Measurements from ENCODE around the gene CDK5. TPM values are rescaled to one million over a fixed set of nuclear protein-coding genes. Genes with fewer than 3 reads are reported as not detected.

Gene CDK5
- total RNA-seq: 3.7 TPM

DNA sequence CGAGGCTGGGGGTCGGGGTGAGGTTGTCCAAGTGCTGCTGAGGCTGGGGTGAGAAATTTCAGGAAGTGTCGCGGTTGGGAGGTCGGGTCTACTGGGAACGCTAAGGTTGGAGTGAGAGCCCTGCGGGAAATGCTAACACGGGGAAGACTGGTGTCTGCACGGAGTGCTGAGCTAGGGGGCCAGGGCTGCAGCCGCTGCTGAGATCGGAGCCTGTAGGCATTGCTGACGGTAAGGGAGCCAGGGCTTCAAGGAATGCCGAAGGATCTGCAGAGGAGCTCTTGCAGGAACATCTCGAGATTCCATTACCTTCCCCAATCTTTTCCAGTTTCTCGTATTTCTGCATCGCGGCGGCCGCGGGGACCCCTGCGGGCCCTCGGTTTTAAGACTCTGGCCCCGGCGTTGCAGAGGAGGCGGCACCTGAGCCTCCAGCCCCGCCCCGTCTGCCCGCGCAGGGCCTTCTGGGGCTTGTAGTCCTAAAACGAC lies at the start of gene CDK5:
Gene CDK5 (minus strand): TSS at position 392 of the 483 bp plus-strand sequence. CDS start 49 bp downstream, at position 343.
- Histone ChIP-seq H3K9me3 (ENCODE audit: low read depth, low read length) (no peaks in the 10 kb centered on the region), H3K27me3 (ENCODE audit: insufficient read depth, low read length) (no peaks in the 10 kb centered on the region), H3K4me3 (ENCODE audit: low read length) (peak within 1 kb of the TSS; percentile 84), H3K4me1 (ENCODE audit: insufficient read depth, low read length) (peaks cover 45% of the 10 kb centered on the region)

DNA sequence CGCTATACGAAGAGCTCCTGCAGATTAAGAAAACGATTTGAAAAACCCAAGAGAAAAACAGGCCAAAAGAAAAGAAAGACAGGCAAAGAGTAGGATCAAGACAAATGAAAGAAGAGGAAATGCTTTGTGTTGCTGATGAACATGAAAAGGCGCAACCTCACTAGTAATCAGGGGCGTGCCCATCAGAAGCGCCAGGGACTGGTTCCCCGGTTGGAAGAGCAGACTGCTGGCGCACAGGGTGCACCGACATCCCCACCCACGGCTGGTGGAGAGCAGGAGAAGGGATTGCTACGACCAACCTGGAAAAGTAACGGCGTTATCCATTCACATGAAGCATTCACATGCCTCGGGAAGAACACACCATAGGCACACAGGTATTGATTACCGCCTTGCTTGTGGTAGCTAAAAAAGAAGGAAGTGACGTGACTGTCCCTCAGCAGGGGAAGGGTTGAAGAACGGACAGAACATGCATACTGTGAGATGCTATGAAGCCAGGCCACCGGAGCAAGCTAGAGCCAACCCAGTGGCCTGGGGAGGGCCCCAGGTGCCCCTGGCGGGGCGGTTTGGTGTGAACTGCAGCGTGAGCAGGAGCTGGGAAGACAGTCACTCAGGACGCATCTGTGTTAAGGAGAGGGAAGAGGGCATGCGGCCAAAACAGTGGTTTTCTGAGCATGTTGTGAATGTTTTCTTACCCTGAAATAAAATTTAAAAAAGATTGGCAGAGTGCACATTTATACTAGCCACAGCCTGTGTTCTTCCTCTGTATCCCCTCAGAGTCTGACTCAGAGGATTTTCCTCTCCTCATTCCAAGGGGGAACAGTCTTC lies 46.9 kb upstream of the CDK5 start:
- no peaks in the 10 kb centered on the region for H3K4me1 ChIP-seq (ENCODE audit: insufficient read depth, low read length)
- H3K4me3 ChIP-seq (ENCODE audit: low read length): no peak overlapping the region
- no peaks in the 10 kb centered on the region for H3K27me3 ChIP-seq (ENCODE audit: insufficient read depth, low read length)
- H3K9me3 ChIP-seq (ENCODE audit: low read depth, low read length): no peaks in the 10 kb centered on the region

DNA sequence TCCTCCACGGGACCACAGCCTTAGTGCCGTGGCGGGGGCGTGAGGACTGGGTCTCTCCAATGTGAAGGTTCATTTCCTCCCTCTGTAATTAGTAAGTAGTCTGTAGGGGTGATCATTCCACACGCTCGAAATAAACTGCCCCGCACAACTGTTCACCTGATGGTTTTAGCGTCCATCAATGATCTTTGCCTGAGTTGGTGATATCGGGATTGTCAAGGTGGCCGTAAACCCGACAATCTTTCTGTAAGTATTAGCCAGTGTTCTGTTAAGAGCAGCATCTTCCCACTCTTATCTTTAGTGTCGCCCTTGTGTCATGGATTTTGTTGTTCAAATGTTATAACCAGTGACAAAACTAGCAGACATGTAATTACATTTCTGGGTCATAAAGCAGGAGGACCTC lies 46.3 kb upstream of the CDK5 start:
- Histone ChIP-seq H3K4me1 (ENCODE audit: insufficient read depth, low read length) (no peaks in the 10 kb centered on the region), H3K27me3 (ENCODE audit: insufficient read depth, low read length) (no peaks in the 10 kb centered on the region), H3K9me3 (ENCODE audit: low read depth, low read length) (no peaks in the 10 kb centered on the region), H3K4me3 (ENCODE audit: low read length) (no peak overlapping the region)

DNA sequence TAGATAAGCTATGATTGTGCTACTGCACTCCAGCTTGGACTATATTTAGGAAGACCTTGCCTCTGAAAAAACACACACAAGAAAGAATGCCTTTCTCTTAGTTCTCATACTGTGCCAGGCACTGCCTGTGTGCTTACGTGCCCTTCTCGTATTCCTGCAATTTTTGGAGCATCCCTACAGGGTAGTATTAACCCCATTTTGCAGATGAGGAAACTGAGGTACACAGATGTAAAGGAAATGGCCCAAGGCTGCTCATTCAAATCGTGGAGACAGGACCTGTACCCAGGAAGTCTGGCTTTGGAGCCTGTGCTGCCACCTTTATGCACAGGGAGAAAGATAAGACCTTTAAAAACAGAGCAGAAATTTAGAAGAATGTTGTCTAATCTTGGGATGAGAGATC lies 45.3 kb upstream of the CDK5 start:
- no peaks in the 10 kb centered on the region for H3K4me1 ChIP-seq (ENCODE audit: insufficient read depth, low read length)
- no peak overlapping the region for H3K4me3 ChIP-seq (ENCODE audit: low read length)
- H3K9me3 ChIP-seq (ENCODE audit: low read depth, low read length): no peaks in the 10 kb centered on the region
- no peaks in the 10 kb centered on the region for H3K27me3 ChIP-seq (ENCODE audit: insufficient read depth, low read length)

DNA sequence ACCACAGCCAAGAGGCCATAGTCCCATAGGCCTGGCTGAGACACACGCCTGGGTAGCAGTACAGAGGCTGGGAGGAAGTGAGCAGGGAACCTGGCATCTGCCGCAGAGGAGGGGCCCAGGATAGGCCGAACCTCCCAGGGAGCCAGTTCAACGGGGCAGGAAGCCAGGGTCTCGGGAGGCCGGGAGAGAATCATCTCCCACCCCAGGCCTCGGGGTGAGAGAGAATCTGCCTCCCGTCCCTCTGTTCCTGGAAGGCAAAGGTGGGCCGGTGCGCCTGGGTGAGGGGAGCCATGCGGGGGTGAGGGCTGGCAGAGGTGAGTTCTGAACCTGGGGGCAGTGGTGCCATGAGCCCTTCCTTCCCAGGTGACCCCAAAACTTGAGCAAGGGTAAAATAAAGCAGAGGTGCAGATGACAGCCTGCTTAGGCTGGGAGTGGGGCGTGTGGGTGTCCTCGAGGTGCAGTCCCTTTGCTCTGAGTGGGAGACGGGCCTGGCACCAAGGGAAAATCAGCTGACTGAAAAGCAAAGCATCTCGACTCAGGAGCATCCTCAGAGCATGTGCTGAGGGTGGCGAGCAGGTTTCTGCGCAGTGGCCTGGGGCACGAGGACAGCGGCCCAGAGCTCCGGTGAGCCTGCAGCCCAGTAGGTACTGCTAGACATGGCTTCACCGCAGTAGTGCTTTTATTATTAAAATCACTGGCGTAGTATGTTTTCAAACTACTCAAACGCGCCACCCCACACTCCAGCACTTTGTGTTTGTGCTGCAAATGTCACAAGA lies 44.1 kb upstream of the CDK5 start:
- H3K9me3 ChIP-seq (ENCODE audit: low read depth, low read length): no peaks in the 10 kb centered on the region
- H3K4me1 ChIP-seq (ENCODE audit: insufficient read depth, low read length): no peaks in the 10 kb centered on the region
- no peak overlapping the region for H3K4me3 ChIP-seq (ENCODE audit: low read length)
- no peaks in the 10 kb centered on the region for H3K27me3 ChIP-seq (ENCODE audit: insufficient read depth, low read length)

DNA sequence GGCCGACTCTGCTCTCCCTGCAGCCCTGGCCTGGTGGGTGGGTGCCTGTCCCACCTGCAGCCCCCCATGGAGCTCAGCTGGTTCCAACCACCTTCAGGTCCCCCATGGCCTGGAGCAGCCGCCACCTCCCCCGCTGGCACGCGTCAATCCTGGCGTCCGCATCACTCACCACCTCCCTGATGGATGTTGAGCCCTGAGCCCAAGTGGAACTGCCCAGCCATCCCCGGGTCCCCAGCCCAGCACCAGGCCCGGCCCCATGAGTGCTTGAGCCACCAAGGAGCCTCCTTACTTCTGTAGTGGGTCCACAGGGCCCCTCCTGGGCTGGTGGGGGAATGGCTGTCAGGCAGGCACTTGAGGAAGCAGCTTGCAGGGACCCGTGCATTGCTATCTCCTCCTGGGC lies 43.2 kb upstream of the CDK5 start:
- no peaks in the 10 kb centered on the region for H3K4me1 ChIP-seq (ENCODE audit: insufficient read depth, low read length)
- H3K4me3 ChIP-seq (ENCODE audit: low read length): no peak overlapping the region
- H3K9me3 ChIP-seq (ENCODE audit: low read depth, low read length): no peaks in the 10 kb centered on the region
- H3K27me3 ChIP-seq (ENCODE audit: insufficient read depth, low read length): no peaks in the 10 kb centered on the region

DNA sequence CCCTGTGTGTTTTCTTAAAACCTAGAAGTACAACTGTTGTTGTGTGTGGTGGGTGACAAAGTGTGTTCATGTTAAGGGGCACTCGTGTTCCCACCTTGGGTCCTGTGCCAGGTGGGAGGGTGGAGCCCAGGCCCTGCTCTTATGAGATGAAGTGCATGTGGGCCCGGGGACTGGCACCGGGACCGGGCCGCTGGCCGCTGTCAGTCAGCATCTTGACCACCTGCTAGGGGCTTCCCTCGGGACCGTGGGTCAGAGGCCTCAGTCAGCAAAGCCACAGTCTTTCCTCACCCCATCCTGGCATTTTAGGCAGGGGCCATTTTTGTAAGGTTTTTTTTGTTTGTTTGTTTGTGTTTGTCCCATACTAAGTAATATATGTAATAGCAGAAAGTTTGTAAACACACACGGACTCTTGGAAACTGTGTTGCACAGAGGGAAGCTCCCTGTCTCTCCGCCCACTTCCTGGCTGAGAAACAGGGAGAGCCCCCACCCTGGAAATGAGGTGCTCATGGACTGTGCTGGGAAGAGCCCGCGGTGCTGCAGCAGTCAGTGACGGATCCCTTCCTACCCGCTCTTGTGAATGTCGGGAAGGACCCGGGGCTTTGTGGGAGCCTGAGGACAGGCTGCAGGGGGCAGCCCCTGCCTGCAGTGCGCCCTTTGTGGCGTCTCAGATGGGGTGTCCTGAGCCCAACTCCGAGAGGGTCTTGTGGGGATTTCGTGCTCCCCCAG lies 42.0 kb upstream of the CDK5 start:
- H3K4me3 ChIP-seq (ENCODE audit: low read length): no peak overlapping the region
- H3K9me3 ChIP-seq (ENCODE audit: low read depth, low read length): no peaks in the 10 kb centered on the region
- H3K27me3 ChIP-seq (ENCODE audit: insufficient read depth, low read length): no peaks in the 10 kb centered on the region
- H3K4me1 ChIP-seq (ENCODE audit: insufficient read depth, low read length): no peaks in the 10 kb centered on the region

DNA sequence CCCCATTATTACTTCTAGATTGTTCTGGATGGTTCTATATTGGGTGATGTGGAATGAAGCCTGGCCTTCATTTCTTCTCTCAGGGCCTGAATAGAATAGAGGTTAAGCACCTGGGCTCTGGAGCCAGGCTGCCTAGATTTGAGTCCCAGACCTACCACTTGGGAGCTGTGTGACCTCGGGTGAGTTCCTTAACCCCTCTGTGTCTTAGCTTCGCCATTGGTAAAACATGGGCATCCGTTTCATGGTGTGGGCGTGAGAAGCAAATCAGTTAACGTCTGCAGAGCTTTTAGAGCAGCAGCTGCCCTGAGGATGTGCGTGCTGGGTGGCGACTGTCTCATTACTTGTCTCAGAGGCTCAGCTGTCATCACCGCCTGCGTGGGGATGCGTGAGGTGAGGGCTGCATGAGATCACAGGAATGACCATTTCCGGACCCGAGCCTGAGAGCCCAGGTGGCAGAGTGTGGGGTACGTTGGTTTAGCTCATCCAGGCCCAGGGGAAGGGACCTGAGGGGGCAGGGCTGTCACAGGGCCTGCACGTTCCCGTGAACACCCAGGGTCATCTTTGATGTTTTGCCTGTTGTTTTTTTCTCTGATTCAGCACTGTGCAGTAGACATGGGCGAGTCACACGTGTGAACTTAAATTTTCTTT lies 38.3 kb upstream of the CDK5 start:
- no peaks in the 10 kb centered on the region for H3K27me3 ChIP-seq (ENCODE audit: insufficient read depth, low read length)
- H3K4me3 ChIP-seq (ENCODE audit: low read length): no peak overlapping the region
- no peaks in the 10 kb centered on the region for H3K4me1 ChIP-seq (ENCODE audit: insufficient read depth, low read length)
- H3K9me3 ChIP-seq (ENCODE audit: low read depth, low read length): no peaks in the 10 kb centered on the region

DNA sequence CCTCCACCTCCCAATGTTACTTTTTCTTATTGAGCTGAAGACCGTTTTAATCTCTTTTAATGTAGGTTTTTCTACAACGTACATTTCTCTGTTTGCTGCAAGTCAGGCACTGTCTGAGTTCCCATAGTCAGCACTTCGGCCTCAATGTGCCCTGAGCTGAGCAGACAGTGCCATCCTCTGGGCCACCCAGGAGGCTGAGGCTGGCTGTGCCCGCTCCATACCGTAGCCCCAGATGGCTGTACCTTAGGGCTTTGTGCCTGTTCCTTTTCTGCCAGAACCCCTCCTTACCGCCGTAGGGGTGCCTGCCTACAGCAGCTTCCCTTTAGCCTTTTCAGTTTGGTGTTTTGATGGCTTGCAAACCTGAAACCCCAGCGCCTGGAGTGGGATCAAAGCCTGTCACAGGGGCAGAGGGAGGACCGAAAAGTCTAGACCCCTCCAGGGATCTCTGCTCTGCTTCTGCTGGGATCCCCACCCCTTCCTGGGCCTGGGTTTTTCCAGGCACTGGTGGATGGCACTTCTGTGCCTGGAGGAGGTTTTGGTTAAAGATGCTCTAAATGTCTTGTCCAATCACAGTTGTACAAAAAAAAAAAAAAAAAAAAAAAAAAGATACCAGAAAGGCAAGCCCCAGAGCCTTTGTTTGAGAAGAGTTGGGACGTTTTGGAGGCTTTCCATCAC lies 37.6 kb upstream of the CDK5 start:
- peaks cover 1% of the 10 kb centered on the region for H3K4me1 ChIP-seq (ENCODE audit: insufficient read depth, low read length)
- no peaks in the 10 kb centered on the region for H3K9me3 ChIP-seq (ENCODE audit: low read depth, low read length)
- H3K4me3 ChIP-seq (ENCODE audit: low read length): no peak overlapping the region
- no peaks in the 10 kb centered on the region for H3K27me3 ChIP-seq (ENCODE audit: insufficient read depth, low read length)

DNA sequence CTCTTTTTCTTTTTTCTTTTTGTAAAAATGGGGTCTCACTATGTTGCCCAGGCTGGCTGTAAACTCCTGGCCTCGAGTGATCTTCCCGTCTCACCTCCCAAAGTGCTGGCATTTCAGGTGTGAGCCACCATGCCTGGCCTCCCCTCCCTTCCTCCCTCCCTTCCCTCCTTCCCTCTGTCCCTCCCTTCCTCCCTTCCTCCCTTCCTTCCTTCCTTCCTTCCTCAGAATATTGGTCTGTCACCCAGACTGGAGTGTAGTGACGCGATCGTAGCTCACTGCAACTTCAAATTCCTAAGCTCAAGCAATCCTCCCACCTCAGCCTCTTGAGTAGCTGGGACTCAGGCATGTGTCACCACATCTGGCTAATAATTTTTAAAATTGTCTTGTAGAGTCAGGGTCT lies 37.0 kb upstream of the CDK5 start:
- Histone ChIP-seq H3K27me3 (ENCODE audit: insufficient read depth, low read length) (no peaks in the 10 kb centered on the region), H3K4me1 (ENCODE audit: insufficient read depth, low read length) (peaks cover 7% of the 10 kb centered on the region), H3K4me3 (ENCODE audit: low read length) (no peak overlapping the region), H3K9me3 (ENCODE audit: low read depth, low read length) (no peaks in the 10 kb centered on the region)

DNA sequence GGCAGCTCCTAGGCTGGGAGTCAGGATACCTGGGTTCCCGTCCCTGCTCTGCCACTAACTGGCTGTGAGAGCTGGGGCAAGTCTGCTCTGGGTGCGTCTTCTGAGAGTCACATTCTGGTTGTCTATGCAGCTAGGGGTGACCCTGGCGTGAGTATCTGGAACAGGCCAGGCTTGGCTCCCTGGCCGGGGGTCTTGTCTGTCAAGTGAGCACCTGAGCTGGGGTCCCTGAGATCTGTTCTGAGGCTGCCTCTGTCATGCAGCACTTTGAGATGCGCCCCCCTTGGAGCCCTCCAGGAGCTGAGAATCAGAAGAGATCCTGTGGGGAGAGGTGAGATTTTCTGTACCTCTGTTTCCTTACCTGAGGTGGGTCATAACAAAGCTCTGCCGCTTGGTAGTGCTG lies 36.1 kb upstream of the CDK5 start:
- H3K4me3 ChIP-seq (ENCODE audit: low read length): no peak overlapping the region
- peaks cover 16% of the 10 kb centered on the region for H3K4me1 ChIP-seq (ENCODE audit: insufficient read depth, low read length)
- no peaks in the 10 kb centered on the region for H3K9me3 ChIP-seq (ENCODE audit: low read depth, low read length)
- H3K27me3 ChIP-seq (ENCODE audit: insufficient read depth, low read length): no peaks in the 10 kb centered on the region

DNA sequence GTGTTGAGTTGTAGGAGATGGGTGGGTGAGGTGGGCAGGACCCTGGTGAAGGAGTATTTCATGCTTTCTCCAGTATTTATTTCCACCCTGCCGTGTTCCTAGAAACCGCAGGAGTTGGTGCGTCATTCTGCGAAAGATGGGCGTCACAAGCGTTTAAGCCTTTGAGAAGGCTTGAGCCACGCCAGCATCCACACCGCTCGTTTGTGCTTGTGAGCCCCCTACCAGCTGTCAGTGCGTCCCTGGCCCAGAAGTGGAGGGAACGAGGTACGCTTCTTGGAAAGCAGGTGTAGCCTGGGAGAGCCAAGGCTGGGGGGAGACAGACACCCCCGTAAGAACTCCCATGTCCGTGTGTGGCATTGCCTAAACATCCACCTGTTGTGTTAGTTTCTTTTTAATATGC lies 34.3 kb upstream of the CDK5 start:
- Histone ChIP-seq H3K9me3 (ENCODE audit: low read depth, low read length) (no peaks in the 10 kb centered on the region), H3K4me3 (ENCODE audit: low read length) (no peak overlapping the region), H3K27me3 (ENCODE audit: insufficient read depth, low read length) (no peaks in the 10 kb centered on the region), H3K4me1 (ENCODE audit: insufficient read depth, low read length) (peaks cover 34% of the 10 kb centered on the region)

DNA sequence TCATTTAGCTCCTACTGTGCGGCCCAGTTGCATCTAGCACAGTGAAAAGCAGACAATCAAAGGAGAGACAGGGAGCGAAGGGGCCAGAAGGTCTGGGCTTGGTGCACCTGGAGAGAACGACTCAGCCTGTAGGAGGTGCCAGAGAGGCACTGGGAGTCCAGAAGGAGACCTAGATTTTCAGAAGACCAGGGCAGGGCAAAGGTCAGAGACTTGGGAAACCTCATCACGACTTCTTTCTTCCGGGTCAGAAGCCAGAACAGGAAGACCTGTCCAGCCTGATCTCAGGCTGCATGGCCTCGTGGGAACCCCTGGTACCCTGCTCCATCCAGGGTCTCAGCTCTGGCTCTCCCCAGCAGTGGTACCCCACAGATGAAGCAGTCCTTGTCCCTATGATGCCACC lies 33.7 kb upstream of the CDK5 start:
- peaks cover 35% of the 10 kb centered on the region for H3K4me1 ChIP-seq (ENCODE audit: insufficient read depth, low read length)
- no peaks in the 10 kb centered on the region for H3K9me3 ChIP-seq (ENCODE audit: low read depth, low read length)
- no peak overlapping the region for H3K4me3 ChIP-seq (ENCODE audit: low read length)
- no peaks in the 10 kb centered on the region for H3K27me3 ChIP-seq (ENCODE audit: insufficient read depth, low read length)

DNA sequence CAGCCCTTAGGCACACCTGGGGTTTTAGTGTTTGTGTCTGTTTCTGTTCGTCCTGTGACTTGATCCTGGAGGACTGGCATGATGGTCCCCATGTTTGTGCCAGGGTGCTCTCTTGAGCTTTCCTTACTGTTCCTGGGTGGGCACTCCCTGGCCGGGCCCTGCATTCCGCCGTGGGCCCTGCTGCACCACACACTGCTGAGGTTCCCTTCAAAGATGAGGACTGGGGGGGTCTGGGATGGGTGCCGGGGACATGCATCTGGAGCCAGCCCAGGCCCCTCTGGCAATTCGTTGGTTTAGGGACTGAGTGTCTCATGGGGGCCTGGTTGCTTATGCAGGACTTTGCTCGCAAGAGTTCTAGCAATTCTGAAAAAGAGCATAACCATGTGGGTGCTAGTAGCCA lies 33.3 kb upstream of the CDK5 start:
- Histone ChIP-seq H3K9me3 (ENCODE audit: low read depth, low read length) (no peaks in the 10 kb centered on the region), H3K4me1 (ENCODE audit: insufficient read depth, low read length) (peaks cover 36% of the 10 kb centered on the region), H3K27me3 (ENCODE audit: insufficient read depth, low read length) (no peaks in the 10 kb centered on the region), H3K4me3 (ENCODE audit: low read length) (no peak overlapping the region)
